GM19467 (cell line): ENCODE results near the gene LCE3A.

Source experiments
- ATAC-seq: cut with Tn5 transposase; IDR thresholded peaks from one replicate; pipeline ENCODE4 v1.9.1; 2021; ENCODE audit warnings: mild to moderate bottlenecking, moderate library complexity; ENCODE audit not compliant: unreplicated experiment

The LCE3A gene

GRCh38 chr1:152577168-152577567 lies 45.7 kb downstream of the LCE3A start:
- no peak for ATAC-seq
